IPS-20b (cell line): ENCODE measurements around the gene UGT1A1.

ENCODE experiments used
- H3K27ac ChIP-seq: one replicate; pipeline ENCODE4 v1.5.1; 2013; ENCODE audit warnings: low read length
- H3K27me3 ChIP-seq: 2 replicates; pipeline ENCODE4 v1.6.1; 2013; ENCODE audit warnings: mild to moderate bottlenecking, low read length, inconsistent platforms; ENCODE audit not compliant: insufficient read depth
- H3K36me3 ChIP-seq: 2 replicates; pipeline ENCODE4 v1.6.1; 2013; ENCODE audit warnings: low read depth, mild to moderate bottlenecking, inconsistent platforms, low read length, moderate library complexity; ENCODE audit not compliant: insufficient read depth
- H3K4me1 ChIP-seq: 2 replicates; pipeline ENCODE4 v1.6.1; 2013; ENCODE audit warnings: mild to moderate bottlenecking, control low read depth, inconsistent platforms, low read length, moderate library complexity; ENCODE audit not compliant: insufficient read depth
- H3K4me3 ChIP-seq: 2 replicates; pipeline ENCODE4 v1.5.1; 2013; ENCODE audit warnings: mild to moderate bottlenecking, low read length, inconsistent platforms
- H3K9ac ChIP-seq: 2 replicates; pipeline ENCODE4 v1.6.1; 2013; ENCODE audit warnings: low read depth, mild to moderate bottlenecking, inconsistent platforms, low read length, moderate library complexity
- H3K9me3 ChIP-seq: 2 replicates; pipeline ENCODE4 v1.6.1; 2013; ENCODE audit warnings: mild to moderate bottlenecking, low read depth, low read length, inconsistent platforms; ENCODE audit not compliant: insufficient read depth

UGT1A1 gene

GRCh38 chr2:233821196-233821595, 61.1 kb downstream of the UGT1A1 start:
- no peak overlapping the region for H3K4me3 ChIP-seq
- no peaks in the 10 kb centered on the region for H3K27me3 ChIP-seq
- no peaks in the 10 kb centered on the region for H3K4me1 ChIP-seq
- no peak overlapping the region for H3K9ac ChIP-seq
- H3K9me3 ChIP-seq: no peaks in the 10 kb centered on the region
- no peak overlapping the region for H3K27ac ChIP-seq
- no peaks in the 10 kb centered on the region for H3K36me3 ChIP-seq

- Histone ChIP-seq H3K4me1 (no peaks in the 10 kb centered on the region), H3K27me3 (no peaks in the 10 kb centered on the region), H3K9ac (no peak overlapping the region), H3K9me3 (no peaks in the 10 kb centered on the region), H3K27ac (no peak overlapping the region), H3K36me3 (no peaks in the 10 kb centered on the region), H3K4me3 (no peak overlapping the region)
Observed at GRCh38 chr2:233821709-233822100, 61.6 kb downstream of the UGT1A1 start.

- Histone ChIP-seq H3K27me3 (no peaks in the 10 kb centered on the region), H3K4me1 (no peaks in the 10 kb centered on the region), H3K9me3 (no peaks in the 10 kb centered on the region), H3K27ac (no peak overlapping the region), H3K9ac (no peak overlapping the region), H3K36me3 (no peaks in the 10 kb centered on the region), H3K4me3 (no peak overlapping the region)
Observed at GRCh38 chr2:233822101-233822771, 62.2 kb downstream of the UGT1A1 start.
